Effector CD4-positive, alpha-beta T cell (primary cell): Measurements from ENCODE around the gene MAD1L1.

Experiments used
- DNase-seq: peaks from one replicate; pipeline ENCODE4 v3.0.0-alpha.2; 2020

The MAD1L1 gene

DNA sequence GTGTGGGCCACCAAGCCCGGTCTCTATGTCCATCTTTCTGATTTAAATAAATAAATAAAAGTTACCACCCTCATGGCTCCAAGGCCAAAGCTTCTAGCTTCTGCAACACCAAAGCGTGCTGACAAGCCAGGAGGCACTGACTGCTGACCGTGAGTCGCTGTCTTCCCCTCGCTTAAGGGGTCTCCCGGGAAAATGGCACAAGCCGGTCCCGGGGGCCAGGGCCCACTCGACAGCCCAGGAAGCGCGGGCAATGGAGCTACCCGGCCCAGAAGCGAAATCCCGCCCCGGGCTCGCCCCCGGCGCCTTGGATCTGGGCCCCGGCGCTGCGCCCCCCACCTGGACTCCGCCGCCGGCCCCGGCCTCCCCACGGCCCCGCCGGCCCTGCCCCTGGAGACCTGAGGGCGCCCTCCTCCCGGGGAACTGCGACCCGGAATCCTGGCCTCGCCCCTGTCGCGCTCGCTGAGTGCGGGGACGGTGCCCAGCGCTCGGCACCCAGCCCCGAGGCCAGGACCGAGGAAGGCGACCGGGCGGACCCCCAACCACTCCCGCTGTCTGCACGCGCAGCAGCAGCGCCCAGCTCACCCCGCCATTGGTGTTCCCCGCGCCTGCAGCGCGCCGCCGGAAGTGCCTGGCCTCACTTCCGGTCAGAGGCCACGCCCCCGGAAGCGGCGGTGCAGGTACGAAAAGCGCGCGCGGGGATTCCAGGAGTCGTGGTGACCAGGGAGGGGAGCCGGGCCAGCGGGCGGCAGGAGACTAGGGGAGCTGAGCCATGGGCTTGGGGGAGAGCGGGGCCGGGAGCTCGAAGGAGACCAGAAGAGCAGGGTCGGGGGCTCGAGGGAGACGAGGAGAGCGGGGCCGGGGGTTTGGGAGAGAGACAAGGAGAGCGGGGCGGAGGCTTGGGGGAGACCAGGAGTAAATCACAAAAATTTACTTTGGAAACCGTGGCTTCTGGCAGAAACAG lies 9.1 kb upstream of the MAD1L1 start, which contains the start of the genes MRM2 and NUDT1:
TSS of gene MRM2 (minus strand) at position 626 of the 961 bp plus-strand sequence. CDS start at position 590, 36 bp downstream.
TSS of gene NUDT1 (plus strand) at position 647 of the 961 bp plus-strand sequence. CDS start 2,349 bp downstream, outside the sequence.
- DNase-seq, result peak; percentile 41

DNA sequence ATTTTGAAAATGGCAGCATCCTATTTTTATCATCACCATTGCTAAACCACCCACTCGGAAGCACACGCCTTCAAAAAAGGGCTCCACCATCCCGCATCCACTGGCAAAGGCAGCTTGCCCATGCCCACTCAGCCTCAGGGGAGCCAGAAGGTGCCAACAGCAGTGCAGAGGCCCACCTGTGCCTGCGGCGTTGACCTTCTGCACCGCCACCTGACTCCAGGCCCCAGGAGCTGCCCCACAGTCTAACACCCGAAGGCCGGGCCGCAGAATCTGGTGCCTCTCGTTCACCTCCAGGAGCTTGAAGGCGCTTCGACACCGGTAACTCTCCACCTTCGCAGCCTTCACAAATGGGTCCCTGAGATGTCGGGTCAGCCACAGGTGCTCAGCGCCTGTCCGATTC lies 6.5 kb upstream of the MAD1L1 start:
- no peak for DNase-seq

DNA sequence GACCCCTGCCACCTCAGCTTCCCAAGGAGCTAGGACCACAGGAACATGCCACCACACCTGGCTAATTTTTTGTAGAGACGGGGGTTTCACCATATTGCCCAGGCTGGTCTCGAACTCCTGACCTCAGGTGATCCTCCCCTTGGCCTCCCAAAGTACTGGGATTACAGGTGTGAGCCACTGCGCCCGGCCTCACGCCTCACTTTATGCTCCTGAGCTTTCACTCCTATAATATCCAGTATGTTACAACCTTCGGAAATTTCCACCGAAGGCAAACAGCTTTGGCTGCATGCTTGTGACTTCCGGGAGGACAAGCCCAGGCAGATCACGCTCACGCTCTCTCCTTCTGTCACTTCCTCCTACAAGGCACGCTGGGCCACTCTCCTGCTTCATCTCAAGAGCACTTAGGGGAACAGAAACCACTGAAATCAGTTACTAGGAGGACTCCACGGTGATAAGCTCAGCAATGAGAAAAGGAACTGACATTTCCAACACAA lies 4.4 kb upstream of the MAD1L1 start:
- DNase-seq, result no peak

DNA sequence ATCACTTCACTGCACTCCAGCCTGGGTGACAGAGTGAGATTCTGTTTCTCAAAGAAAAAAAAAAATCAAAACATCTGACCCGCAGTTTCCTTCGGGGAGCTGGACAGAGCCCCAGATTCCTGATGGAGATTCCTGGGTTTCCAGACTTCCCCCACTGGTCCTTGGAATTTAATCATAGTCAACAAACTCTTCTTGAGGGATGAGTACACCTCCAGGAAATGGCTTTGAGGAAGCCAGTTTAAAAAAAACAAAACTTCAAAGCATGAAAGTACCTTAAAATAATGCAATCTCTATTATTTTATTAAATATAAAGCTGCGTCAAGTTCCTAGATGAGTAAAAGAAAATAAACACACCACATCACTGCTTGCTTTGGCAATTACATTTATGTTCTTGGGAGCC lies 1.2 kb upstream of the MAD1L1 start:
- no peak for DNase-seq

DNA sequence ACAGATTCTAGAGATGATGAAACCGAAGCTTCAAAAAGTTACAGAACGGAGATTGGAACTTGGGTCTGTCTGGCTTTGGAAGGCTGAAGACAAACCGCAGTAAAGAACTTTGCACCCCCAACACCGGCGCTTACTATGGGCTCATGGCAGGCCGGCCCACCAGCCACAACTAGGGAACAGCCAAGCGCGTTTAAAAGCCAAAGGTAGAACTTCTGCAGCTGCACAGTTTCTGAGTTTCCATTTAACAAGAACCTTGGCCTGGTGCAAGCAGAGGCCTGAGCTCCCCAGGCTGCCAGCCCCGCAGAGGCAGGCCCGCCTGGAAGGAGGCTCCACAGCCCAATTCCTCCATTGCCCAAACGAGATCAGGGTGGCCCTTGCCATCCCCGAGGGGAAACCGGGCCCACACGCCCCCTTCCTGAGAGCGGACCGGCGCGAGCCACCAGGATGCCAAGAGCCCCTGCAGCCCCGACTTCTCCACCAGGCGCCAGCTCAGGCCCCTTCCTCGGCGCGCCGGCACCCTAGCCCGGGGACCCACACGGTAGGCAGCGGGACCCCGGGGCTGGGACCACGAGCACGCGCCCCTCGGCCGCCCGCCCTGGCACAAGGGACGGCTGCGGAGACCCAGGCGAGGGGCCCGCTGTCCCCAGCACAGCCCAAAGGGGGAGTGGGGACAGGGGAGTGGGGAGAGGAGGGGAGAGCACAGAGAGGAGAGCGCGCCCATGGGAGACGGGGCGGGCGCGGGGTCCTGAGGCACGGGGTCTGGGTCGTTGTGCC lies 566 bp downstream of the MAD1L1 start:
- peak; percentile 26 for DNase-seq

DNA sequence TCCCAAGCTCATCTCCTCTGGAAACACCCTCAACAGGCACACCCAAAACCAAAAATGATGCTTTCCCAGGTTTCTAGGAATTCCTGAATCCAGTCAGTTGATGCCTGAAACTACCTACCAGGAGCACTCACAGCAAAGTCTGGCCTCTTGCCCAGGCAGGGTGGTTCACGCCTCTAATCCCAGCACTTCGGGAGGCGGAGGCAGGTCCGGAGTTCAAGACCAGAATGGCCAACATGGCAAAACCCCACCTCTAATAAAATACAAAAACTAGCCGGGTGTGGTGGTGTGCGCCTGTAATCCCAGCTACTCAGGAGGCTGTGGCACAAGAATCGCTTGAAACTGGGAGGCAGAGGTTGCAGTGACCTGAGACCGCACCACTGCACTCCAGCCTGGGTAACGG lies 1.9 kb downstream of the MAD1L1 start:
- no peak for DNase-seq

DNA sequence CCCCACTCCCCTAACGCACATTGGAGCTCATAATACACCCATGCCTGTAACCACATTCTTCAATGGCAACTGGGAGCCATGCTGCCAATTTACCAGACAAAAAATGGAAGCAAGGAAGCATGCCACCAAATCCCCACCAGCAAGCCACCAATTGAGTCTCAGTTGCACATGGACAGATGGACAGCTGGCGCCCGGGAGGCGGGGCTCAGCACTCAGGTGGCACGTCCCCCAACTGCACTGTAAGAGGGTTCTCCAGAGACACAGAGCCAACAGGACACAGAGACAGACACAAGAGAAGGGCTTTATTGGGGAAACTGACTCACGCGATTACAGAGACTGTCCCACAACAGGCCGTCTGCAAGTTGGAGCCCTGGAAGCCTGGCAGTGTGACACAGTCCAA lies 2.5 kb downstream of the MAD1L1 start:
- DNase-seq, result no peak

DNA sequence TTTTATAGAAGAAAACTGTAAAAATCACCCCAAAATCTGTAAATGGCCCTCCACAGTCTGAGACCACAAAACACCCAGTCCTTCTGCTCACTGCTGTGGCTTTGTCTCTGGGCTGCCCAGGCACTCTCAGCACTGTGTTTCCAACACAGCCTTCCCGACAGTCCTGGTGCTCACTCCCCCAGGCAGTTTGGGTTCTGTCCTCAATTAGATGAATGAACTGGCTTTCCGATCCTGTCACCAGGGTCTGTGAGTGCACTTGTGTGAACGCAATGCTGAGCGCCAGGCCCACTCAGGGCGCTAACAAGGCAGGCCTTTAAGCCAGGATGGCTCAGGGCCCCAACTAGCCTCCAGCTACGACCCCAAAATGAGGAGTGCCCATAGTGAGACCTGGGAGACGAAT lies 3.3 kb downstream of the MAD1L1 start:
- no peak for DNase-seq

DNA sequence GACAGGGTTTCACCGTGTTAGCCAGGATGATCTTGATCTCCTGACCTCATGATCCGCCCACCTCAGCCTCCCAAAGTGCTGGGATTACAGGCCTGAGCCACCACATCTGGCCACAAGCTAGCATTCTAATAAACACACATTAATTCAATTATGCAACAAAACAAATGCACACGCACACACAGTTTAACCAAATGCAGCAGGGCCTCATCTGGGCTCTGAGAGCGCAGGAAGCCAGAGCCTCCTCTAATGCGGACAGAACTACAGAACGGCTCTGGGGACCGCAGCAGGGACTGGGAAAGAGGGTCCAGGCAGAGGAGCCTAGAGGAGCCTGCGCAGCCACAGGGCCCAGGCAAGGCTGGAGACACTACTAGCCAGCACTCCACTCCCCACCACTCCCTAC lies 3.8 kb downstream of the MAD1L1 start:
- no peak for DNase-seq

DNA sequence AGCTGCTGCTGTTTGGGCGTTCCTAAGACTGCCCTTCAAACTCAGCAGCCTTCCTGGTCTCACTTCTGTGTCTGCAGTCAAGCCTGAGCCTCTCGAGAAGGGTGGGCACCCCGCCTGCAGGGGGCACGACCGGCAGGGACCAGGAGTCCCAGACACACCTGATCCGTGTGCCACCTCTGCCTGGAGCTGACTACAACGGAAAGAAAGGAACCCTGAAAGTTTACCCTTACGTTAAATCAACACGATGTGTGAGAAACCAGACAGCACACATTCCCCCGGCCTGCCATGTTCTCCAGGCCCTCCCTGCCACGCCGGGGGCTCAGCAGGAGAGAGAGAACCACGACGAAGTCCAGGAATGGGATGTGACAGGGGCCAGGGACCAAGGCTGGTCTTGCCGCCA lies 5.0 kb downstream of the MAD1L1 start:
- no peak for DNase-seq

DNA sequence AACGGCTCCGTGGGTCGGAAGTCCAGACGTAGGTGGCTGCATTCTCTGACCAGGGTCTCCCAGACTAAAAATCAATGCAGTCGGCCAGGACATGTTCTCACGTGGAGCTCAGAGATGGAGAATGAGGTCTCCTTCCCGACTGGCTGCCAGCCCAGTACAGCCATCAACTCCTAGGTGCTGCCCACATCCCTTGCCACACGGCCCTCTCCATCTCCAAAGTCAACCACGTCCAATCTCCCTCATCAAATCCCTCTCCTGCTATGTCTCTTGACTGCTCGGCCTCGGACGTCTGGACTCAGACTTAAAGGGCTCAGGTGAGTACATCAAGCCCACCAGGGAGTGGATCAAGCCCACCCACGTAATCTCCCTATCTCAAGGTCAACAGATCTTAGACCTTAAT lies 6.9 kb downstream of the MAD1L1 start:
- no peak for DNase-seq

DNA sequence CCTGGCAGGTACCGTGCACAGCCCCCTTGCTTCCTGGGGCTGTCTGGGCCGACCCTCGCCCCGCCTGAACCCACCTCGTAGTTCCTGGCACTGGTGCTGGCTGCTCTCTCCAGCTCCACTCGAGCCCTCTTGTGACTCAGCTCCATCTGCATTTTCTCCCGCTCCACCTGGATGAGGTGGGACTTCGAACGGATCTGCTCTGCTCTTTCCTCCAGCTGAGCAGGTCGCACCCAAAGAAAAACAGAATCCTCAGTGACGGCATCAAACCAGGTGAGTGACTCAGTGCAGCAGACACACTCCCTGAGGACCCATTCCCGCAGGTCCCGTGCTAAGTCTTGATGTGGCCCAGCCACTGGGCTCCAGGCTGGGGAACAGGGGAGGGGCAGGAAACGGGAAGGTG lies 7.4 kb downstream of the MAD1L1 start:
- no peak for DNase-seq

DNA sequence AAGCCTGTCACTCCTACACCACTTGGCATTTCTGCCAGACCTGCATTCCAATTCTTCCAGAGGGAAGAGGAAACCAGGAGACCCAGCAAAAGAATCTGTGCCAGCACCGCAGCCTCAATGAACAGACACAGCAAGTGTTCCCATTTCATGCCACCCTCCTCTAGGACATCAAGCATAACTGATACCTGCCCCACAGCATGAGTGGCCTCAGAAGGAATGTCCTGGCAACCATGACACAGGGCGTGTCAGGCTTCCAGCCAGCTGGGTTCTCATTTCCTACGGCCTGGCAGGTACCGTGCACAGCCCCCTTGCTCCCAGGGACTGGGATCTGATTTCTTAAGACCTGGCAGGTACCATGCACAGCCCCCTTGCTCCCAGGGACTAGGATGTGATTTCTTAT lies 7.8 kb downstream of the MAD1L1 start:
- DNase-seq, result no peak

DNA sequence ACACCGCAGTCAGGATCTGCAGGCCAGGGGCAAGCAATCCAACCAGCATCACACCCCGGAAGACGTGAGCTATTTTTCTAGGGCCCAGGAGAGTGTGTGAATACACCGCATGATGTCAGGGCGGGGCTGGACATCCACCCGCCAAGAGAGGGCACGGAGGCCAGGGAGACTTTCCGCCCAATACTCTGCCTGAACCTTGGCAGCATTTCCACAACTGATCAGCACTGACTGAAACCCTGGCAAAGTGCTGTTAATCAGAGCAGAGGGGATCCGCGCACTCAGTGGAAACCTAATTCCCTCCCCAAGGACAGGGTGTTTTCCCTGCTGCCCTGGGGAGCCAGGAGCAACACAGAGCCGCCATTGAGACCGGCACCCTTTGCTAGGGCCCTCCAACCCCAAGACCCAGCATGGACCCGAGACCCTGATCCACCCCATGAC lies 8.2 kb downstream of the MAD1L1 start:
- DNase-seq, result no peak

DNA sequence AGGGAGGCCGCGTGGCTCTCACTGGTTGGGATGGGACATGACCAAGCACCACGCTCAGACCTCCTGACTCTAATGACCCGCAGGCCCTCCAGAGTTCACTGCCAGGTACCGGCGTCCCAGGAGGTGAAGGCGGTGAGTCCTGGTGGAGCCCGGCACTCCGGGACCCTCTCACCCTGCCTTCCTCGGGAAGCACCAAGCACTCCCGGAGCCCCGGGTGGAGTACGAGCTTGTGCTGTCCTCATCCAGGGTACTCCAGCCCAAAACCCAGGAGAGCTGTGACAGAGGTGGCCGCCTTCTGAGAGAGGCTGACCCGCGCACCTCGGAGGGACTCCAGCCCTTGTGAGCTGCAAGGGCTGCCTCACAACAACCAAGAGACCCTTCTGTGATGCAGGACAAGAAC lies 9.4 kb downstream of the MAD1L1 start:
- no peak for DNase-seq

DNA sequence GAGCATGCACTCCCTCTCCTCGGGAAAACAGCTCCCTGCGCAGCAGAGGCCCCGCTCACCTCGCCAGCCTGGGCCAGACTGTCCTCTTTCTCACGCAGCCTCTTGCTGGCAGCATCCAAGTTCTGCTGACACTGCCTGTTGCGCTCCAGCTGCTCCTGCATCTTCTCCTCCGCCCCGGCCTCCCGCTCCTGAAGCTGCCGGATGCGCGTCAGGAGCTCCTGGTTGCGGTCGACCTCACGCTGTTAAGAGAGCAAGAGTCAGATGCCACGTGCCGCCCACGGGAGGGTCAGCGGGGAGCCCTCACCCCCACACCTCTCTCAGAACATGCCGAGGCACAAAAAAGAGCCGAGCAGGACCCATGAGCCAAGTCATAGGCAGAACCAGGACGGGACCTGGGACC lies 10.2 kb downstream of the MAD1L1 start:
- no peak for DNase-seq

DNA sequence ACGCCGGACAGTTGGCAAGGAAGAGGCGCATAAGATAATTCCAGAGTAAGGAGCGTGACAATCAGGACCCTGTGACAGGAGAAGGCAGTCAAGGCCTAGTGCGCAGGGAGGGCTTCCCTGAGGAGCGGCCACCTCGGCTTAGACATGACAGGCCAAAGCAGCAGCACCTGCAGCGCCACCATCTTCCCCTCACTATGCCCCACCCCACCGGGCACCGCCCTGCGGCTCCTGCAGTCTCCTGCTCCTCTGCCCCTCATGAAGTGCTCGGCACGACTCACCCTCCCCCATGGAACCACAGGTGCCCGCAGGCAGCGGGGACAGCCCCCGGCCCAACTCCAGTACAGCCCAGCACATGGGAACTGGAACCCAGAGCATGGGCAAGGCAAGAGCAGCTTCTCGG lies 11.8 kb downstream of the MAD1L1 start:
- no peak for DNase-seq

DNA sequence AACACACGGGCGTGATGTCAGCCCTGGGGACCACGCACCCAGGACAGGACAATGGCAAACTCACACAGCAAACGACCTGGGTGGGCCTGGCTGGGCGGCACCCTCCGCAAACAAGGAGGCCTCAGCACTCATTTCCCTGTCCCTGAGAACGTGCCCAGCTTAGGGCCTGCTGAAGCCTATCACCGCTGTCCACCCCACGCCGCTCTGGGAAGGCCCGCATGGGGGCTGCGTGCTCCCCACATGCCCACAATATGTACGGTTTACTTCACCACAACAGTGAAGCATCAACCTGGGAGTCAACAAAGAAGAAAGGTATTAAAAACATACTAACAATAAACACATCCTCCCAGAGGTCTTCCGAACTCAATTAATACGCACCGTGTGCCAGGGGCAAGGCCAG lies 12.2 kb downstream of the MAD1L1 start:
- DNase-seq, result no peak

DNA sequence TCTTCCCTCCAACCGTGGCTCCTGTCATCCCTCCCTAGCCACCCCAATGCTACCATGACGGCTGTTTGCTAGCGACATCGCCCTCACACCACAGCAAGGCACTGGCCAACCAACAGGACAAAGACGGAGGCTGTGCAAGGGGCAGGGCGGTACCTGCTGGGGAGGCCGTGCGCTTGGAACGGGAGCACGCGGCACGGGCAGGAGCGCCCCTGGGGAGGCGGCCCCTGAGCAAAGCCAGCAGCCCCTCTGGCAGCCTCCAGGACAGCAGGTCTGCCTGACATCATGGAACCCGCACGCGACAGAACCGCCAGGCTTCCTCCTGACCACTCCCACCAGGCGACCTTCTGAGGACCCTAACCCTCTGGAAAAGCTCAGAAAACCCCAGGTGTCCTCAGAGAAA lies 12.7 kb downstream of the MAD1L1 start:
- DNase-seq, result no peak

DNA sequence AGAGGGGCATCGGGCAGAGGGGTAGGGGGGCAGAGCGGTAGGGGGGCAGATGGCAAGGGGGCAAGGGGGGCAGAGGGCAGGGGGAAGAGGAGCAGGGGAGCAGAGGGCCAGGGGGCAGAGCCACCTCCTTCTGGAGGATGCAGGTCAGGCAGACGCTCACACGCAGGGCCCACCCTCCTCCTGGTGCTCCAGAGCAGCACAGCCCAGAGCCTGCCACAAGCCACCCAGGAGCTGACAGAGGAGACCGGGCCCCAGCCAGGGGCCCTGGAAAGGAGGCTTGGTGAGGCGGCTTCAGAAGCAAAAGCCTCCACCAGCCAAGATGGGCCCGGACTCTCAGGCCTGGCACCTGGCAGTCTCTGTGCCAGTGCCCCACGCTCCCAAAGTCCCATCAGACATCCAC lies 13.1 kb downstream of the MAD1L1 start:
- no peak for DNase-seq

DNA sequence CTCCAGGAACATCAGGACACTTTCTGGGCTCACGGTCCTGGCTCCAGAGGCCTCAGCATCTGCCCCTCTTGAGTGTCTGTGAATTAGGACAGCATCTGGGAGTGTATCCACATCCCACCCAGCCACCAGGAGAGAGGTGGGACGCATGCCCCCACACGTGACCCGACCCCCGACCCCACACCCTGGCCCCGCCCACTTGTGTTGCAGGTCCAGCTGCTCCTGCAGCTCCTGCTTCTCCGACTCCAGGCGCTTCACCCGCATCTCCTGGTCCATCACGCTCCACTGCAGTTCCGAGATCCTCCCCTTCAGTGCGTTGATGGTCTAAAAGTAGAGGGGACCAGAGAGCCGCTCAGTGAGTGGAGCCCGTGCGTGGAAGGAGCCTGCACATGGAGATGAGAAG lies 13.6 kb downstream of the MAD1L1 start:
- DNase-seq, result no peak

DNA sequence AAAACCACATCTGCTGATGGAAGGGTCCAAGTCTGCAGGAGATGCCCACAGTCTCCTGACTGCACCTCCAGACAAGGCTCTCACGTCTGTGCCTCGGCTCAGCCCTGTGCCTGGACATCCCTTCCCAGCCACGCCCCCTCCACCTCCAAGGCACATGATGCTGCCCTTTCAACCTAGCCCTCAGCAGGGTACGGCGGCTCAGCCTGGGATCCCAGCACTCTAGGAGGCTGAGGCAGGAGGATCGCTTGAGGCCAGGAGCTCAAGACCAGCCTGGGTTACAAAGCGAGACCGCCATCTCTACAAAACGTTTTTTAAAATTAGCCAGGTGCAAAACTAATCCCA lies 14.3 kb downstream of the MAD1L1 start:
- DNase-seq, result no peak

DNA sequence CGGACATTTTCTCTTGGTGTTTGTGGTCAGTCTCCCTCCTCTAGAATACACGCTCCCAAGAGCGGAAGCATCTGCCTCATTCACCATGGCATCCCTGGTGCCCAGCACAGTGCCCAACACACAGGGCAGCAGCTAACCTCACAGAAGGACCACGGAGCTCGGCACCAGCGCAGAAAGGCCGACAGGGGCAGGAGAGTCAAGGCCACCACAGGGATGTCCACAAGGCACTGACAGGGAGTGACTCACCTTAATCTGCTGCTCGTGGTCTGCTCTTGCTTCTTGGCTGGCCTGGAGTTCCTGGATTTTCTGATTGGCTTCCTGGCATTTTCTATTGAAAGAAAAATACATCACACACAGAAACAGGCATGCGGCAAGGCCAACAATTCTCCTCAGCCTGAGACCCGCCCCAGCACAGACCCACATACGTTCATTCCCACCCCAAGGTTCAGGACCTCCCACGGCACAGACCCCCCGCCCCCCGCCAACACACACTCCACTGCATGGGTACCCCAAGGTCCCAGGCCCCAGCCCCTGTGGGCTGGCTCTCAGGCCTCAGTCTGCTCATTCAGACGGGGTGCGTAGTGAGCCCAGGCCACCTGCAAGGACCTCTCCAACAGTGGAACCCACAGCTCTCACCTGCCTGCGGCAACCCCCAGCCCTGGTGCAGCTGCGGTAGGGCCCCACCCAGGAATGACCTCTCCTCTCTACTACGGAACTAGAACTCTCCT lies 14.9 kb downstream of the MAD1L1 start:
- no peak for DNase-seq
